DOHH2 (cell line): ENCODE data around the gene SET.

Experiments
- H3F3A ChIP-seq: fragments of 200-600 bp; sonication (generic), shearing (Covaris generic); 2 replicates; pipeline ENCODE4 v1.6.0; 2016; ENCODE audit warnings: antibody characterized with exemption, mild to moderate bottlenecking; ENCODE audit not compliant: control insufficient read depth, insufficient read depth
- H3K27ac ChIP-seq: fragments of 200-600 bp; sonication (generic); 2 replicates; pipeline ENCODE4 v1.5.1; 2014; ENCODE audit warnings: low read depth, mild to moderate bottlenecking, low read length, moderate library complexity
- H3K27me3 ChIP-seq: fragments of 200-600 bp; sonication (generic); 2 replicates; pipeline ENCODE4 v1.6.1; 2014; ENCODE audit warnings: mild to moderate bottlenecking, low read length, mixed read lengths; ENCODE audit not compliant: control insufficient read depth
- H3K36me3 ChIP-seq: fragments of 200-600 bp; sonication (generic); 2 replicates; pipeline ENCODE4 v1.6.1; 2014; ENCODE audit warnings: mild to moderate bottlenecking, low read length, moderate library complexity, mixed read lengths; ENCODE audit not compliant: control insufficient read depth
- H3K4me1 ChIP-seq: fragments of 200-600 bp; sonication (generic); 2 replicates; pipeline ENCODE4 v1.6.1; 2014; ENCODE audit warnings: mild to moderate bottlenecking, low read length, mixed read lengths; ENCODE audit not compliant: control insufficient read depth
- H3K4me2 ChIP-seq: fragments of 200-600 bp; sonication (generic); 2 replicates; pipeline ENCODE4 v1.6.0; 2014; ENCODE audit warnings: mild to moderate bottlenecking, low read length, moderate library complexity
- H3K4me3 ChIP-seq: fragments of 200-600 bp; sonication (generic); 2 replicates; pipeline ENCODE4 v1.5.1; 2014; ENCODE audit warnings: mild to moderate bottlenecking, low read length, mixed read lengths
- H3K79me2 ChIP-seq: fragments of 200-600 bp; sonication (generic); 2 replicates; pipeline ENCODE4 v1.6.1; 2014; ENCODE audit warnings: mild to moderate bottlenecking, low read length, mixed read lengths; ENCODE audit not compliant: control insufficient read depth
- H3K9me2 ChIP-seq: fragments of 200-600 bp; sonication (generic); replicated peaks from 2 replicates; pipeline ENCODE4 v1.6.1; 2014; ENCODE audit warnings: mild to moderate bottlenecking, low read length, mixed read lengths; ENCODE audit not compliant: control insufficient read depth
- H3K9me3 ChIP-seq: fragments of 200-600 bp; sonication (generic); 2 replicates; pipeline ENCODE4 v1.6.1; 2014; ENCODE audit warnings: antibody characterized with exemption, low read length, mixed read lengths; ENCODE audit not compliant: control insufficient read depth, insufficient read depth
- H4K20me1 ChIP-seq: fragments of 200-600 bp; sonication (generic); 2 replicates; pipeline ENCODE4 v1.6.0; 2014; ENCODE audit warnings: low read depth, mild to moderate bottlenecking, antibody characterized with exemption, low read length, moderate library complexity; ENCODE audit not compliant: control insufficient read depth, insufficient read depth
- EZH2phosphoT487 ChIP-seq: fragments of 200-600 bp; sonication (generic); IDR thresholded peaks from 2 replicates; pipeline ENCODE4 v1.6.1; 2017; ENCODE audit warnings: borderline replicate concordance, mild to moderate bottlenecking, antibody characterized with exemption, low read length, moderate library complexity, mixed read lengths
- TF ChIP-seq, protein P1 (sequence below): fragments of 200-600 bp; sonication (generic); IDR thresholded peaks from one replicate; pipeline ENCODE4 v1.5.1; 2014; ENCODE audit warnings: antibody characterized with exemption, mild to moderate bottlenecking, low read depth, low read length; ENCODE audit not compliant: poor library complexity, severe bottlenecking

SET gene

GRCh38 chr9:128729766-128730517 lies 40.9 kb downstream of the SET start:
- H3K27me3 ChIP-seq, result no peaks in the 10 kb centered on the region
- H3F3A ChIP-seq, result peaks cover 10% of the 10 kb centered on the region
- no peak overlapping the region for H3K4me2 ChIP-seq
- H4K20me1 ChIP-seq, result no peaks in the 10 kb centered on the region
- H3K4me1 ChIP-seq, result peaks cover 11% of the 10 kb centered on the region
- peaks cover 6% of the 10 kb centered on the region; the same call in 1 of the 2 replicates for H3K36me3 ChIP-seq
- H3K9me2 ChIP-seq, result no peaks in the 10 kb centered on the region
- TF ChIP-seq, protein P1, sequence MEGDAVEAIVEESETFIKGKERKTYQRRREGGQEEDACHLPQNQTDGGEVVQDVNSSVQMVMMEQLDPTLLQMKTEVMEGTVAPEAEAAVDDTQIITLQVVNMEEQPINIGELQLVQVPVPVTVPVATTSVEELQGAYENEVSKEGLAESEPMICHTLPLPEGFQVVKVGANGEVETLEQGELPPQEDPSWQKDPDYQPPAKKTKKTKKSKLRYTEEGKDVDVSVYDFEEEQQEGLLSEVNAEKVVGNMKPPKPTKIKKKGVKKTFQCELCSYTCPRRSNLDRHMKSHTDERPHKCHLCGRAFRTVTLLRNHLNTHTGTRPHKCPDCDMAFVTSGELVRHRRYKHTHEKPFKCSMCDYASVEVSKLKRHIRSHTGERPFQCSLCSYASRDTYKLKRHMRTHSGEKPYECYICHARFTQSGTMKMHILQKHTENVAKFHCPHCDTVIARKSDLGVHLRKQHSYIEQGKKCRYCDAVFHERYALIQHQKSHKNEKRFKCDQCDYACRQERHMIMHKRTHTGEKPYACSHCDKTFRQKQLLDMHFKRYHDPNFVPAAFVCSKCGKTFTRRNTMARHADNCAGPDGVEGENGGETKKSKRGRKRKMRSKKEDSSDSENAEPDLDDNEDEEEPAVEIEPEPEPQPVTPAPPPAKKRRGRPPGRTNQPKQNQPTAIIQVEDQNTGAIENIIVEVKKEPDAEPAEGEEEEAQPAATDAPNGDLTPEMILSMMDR, result no peak
- no peak for TF ChIP-seq EZH2phosphoT487
- H3K4me3 ChIP-seq, result no peak overlapping the region
- no peak overlapping the region for H3K27ac ChIP-seq
- H3K9me3 ChIP-seq, result no peaks in the 10 kb centered on the region
- no peaks in the 10 kb centered on the region for H3K79me2 ChIP-seq

DNA sequence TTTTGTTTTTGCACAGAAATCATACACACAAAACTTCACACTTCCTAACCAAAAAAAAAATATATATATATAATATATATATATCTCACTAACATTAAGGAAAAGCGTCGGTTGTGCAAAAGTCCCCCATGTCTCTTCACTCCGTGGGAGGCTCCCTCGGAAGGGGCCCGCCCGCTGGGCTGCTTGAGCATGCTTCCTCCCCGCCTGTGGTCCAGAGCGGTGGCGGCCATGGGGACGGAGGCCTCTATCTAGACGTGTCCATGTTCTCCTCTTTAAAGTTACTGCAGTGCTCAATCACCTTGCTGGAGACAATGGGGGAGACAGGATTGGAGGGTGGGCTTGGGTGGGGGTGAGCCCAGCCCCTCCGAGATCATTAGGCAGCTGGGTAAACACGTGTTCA lies 42.1 kb downstream of the SET start:
- TF ChIP-seq, protein P1, result no peak
- TF ChIP-seq EZH2phosphoT487, result no peak
- H3K79me2 ChIP-seq, result no peaks in the 10 kb centered on the region
- no peaks in the 10 kb centered on the region for H3K9me2 ChIP-seq
- no peak overlapping the region for H3K4me3 ChIP-seq
- peaks cover 6% of the 10 kb centered on the region; the same call in 1 of the 2 replicates for H3K36me3 ChIP-seq
- H3K9me3 ChIP-seq, result no peaks in the 10 kb centered on the region
- peaks cover 7% of the 10 kb centered on the region for H3K4me1 ChIP-seq
- H3K27me3 ChIP-seq, result no peaks in the 10 kb centered on the region
- H3K4me2 ChIP-seq, result no peak overlapping the region
- H3F3A ChIP-seq, result peaks cover 1% of the 10 kb centered on the region; the same call in 1 of the 2 replicates
- no peak overlapping the region for H3K27ac ChIP-seq
- H4K20me1 ChIP-seq, result no peaks in the 10 kb centered on the region

GRCh38 chr9:128731691-128732090 lies 42.7 kb downstream of the SET start:
- no peaks in the 10 kb centered on the region for H4K20me1 ChIP-seq
- no peaks in the 10 kb centered on the region for H3K79me2 ChIP-seq
- no peaks in the 10 kb centered on the region for H3K9me2 ChIP-seq
- peaks cover 6% of the 10 kb centered on the region; the same call in 1 of the 2 replicates for H3K36me3 ChIP-seq
- no peaks in the 10 kb centered on the region for H3K9me3 ChIP-seq
- no peak overlapping the region for H3K4me2 ChIP-seq
- no peaks in the 10 kb centered on the region for H3F3A ChIP-seq
- no peaks in the 10 kb centered on the region for H3K27me3 ChIP-seq
- no peak for TF ChIP-seq EZH2phosphoT487
- TF ChIP-seq, protein P1, result no peak
- no peak overlapping the region for H3K27ac ChIP-seq
- H3K4me1 ChIP-seq, result peaks cover 7% of the 10 kb centered on the region
- no peak overlapping the region for H3K4me3 ChIP-seq
